Gastrocnemius medialis (tissue), 4 donors: ENCODE results near the gene KRTAP10-4.

Source experiments
- CTCF ChIP-seq, 5 experiments: fragments of 450-650 bp in 3 of 5; fragments of 200-600 bp in 2 of 5; sonication (generic) in 2 of 5; IDR thresholded peaks in 4 of 5; conservative IDR thresholded peaks in 1 of 5; 1 replicate in 4 of 5; 2 replicates in 1 of 5; pipeline ENCODE4 v1.5.1; 2016 to 2019; ENCODE audit warnings: antibody characterized with exemption in 5 of 5, mild to moderate bottlenecking in 3 of 5, moderate library complexity in 3 of 5
- POLR2A ChIP-seq, 2 donors: fragments of 450-650 bp; IDR thresholded peaks; one replicate each; pipeline ENCODE4 v1.6.1; 2017; ENCODE audit warnings: antibody characterized with exemption in 2 of 2, mild to moderate bottlenecking in 2 of 2, moderate library complexity in 2 of 2

DNA sequence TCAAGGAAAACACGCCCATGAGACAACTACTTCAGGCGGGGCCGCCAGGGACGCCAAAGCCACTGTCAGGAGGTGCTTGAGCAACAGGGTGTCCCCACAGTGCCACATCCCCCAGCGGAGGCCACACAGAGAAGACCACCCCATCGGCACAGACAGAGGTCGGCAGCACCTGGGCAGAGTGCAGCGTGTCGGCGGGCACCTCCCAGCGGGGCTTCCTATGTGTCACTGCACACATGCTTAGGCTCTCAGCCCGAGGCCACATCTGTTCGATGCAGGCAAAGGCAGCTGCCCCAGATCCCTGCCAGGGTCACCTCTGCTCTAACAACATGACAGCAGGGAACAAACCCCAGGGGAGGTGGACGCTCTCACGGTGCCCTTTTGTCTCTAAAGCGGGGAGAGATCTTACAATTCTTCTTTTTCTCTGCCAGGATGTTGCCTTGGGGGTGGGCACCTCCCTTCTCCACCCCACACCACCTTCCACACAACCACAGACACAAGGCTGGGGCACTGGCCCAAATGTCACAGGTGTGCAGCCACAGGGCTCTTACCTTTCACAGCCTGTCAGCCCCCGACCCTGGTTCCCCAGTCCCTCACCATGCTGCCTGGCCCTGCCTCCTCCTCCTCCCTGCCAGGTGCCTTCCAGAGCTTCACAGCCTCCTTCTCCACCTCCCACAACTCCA is 42.5 kb downstream of the KRTAP10-4 start:
- no peak for TF ChIP-seq CTCF (IDR thresholded peaks at IDR 0.05 in 4 of 5, conservative IDR thresholded peaks at IDR 0.05 in 1 of 5)
- no peak for TF ChIP-seq POLR2A (IDR thresholded peaks at IDR 0.05)
